Measurements from ENCODE around the gene MRPL48.
"Not testable (repeated sequence)": the region's sequence is repeated elsewhere in the genome, so short reads cannot be mapped to it uniquely, and the experiment has no call there.

Gene MRPL48

GRCh38 chr11:73839123-73839457, 51.4 kb downstream of the MRPL48 start:
- DNase-seq (ENCODE audit: low spot score): no peak

- no peak for DNase-seq (ENCODE audit: low spot score)
Observed at GRCh38 chr11:73851046-73851764, 63.5 kb downstream of the MRPL48 start.

GRCh38 chr11:73852049-73852448, 64.4 kb downstream of the MRPL48 start:
- DNase-seq (ENCODE audit: low spot score): no peak

- DNase-seq (ENCODE audit: low spot score): no peak
Observed at GRCh38 chr11:73854680-73855079, 67.0 kb downstream of the MRPL48 start.

- peak; percentile 85 for DNase-seq (ENCODE audit: low spot score)
Observed at GRCh38 chr11:73856031-73856567, 68.4 kb downstream of the MRPL48 start.

GRCh38 chr11:73859671-73860070, 72.0 kb downstream of the MRPL48 start:
- no peak for DNase-seq (ENCODE audit: low spot score)

GRCh38 chr11:73860202-73860601, 72.5 kb downstream of the MRPL48 start:
- DNase-seq (ENCODE audit: low spot score): no peak

GRCh38 chr11:73862986-73863385, 75.3 kb downstream of the MRPL48 start:
- DNase-seq (ENCODE audit: low spot score): no peak

- DNase-seq (ENCODE audit: low spot score): no peak
Observed at GRCh38 chr11:73866095-73866579, 78.5 kb downstream of the MRPL48 start.

GRCh38 chr11:73866586-73866996, 78.9 kb downstream of the MRPL48 start:
- DNase-seq (ENCODE audit: low spot score): no peak

- no peak for DNase-seq (ENCODE audit: low spot score)
Observed at GRCh38 chr11:73869332-73869949, 81.8 kb downstream of the MRPL48 start.

- DNase-seq (ENCODE audit: low spot score): no peak
Observed at GRCh38 chr11:73870261-73870660, 82.6 kb downstream of the MRPL48 start.

GRCh38 chr11:73872749-73873357, 85.2 kb downstream of the MRPL48 start:
- no peak for DNase-seq (ENCODE audit: low spot score)

GRCh38 chr11:73875380-73875779, 87.7 kb downstream of the MRPL48 start:
- DNase-seq (ENCODE audit: low spot score): no peak

GRCh38 chr11:73875840-73876239, 88.2 kb downstream of the MRPL48 start:
- DNase-seq (ENCODE audit: low spot score): no peak

- DNase-seq (ENCODE audit: low spot score): peak; percentile 97
Observed at GRCh38 chr11:73876424-73877310, 89.0 kb downstream of the MRPL48 start, which contains the start of the genes COA4 and PAAF1. Gene COA4 (minus strand): TSS chr11:73876846. CDS start chr11:73873378, 3,468 bp downstream. Gene PAAF1 (plus strand): TSS chr11:73876999. CDS start chr11:73877022, 23 bp downstream.

- DNase-seq (ENCODE audit: low spot score): no peak
Observed at GRCh38 chr11:73878771-73879170, 91.1 kb downstream of the MRPL48 start.

- DNase-seq (ENCODE audit: low spot score): not testable (repeated sequence)
Observed at GRCh38 chr11:73880449-73880848, 92.8 kb downstream of the MRPL48 start.

- DNase-seq (ENCODE audit: low spot score): no peak
Observed at GRCh38 chr11:73883856-73884255, 96.2 kb downstream of the MRPL48 start.

GRCh38 chr11:73888244-73888643, 100.6 kb downstream of the MRPL48 start:
- no peak for DNase-seq (ENCODE audit: low spot score)

- DNase-seq (ENCODE audit: low spot score): peak; percentile 72
Observed at GRCh38 chr11:73889019-73889418, 101.3 kb downstream of the MRPL48 start.

- peak; percentile 17 for DNase-seq (ENCODE audit: low spot score)
Observed at GRCh38 chr11:73889536-73889935, 101.9 kb downstream of the MRPL48 start.

Measured in putamen (tissue), 1 donor.